Lower leg skin (tissue), 4 donors: ENCODE data around the gene WFDC12. TPM values are rescaled to one million over a fixed set of nuclear protein-coding genes. Genes with fewer than 3 reads are reported as not detected.
"Not testable (repeated sequence)": the region's sequence is repeated elsewhere in the genome, so short reads cannot be mapped to it uniquely, and the experiment has no call there.

Source experiments
- DNase-seq, 2 donors: peaks; one replicate each; pipeline ENCODE4 v3.0.0-alpha.2; 2019; ENCODE audit warnings: low spot score in 2 of 2
- H3K4me3 ChIP-seq: fragments of 200-600 bp; sonication (generic); 2 replicates; pipeline ENCODE4 v1.5.1; 2017; ENCODE audit warnings: mild to moderate bottlenecking, low read depth; ENCODE audit not compliant: poor library complexity, severe bottlenecking
- POLR2A ChIP-seq, 2 donors: fragments of 450-650 bp; IDR thresholded peaks; one replicate each; pipeline ENCODE4 v1.6.1; 2016 to 2017; ENCODE audit warnings: antibody characterized with exemption in 2 of 2, mild to moderate bottlenecking in 1 of 2, moderate library complexity in 1 of 2
- WGBS, 2 donors: methylation state at CpG; one replicate each; pipeline ENCODE4 v1.1.5; 2018; 5-methylcytosine and 5-hydroxymethylcytosine counted together
- intact Hi-C: fragments of 100-400 bp; cut with DNase I; formaldehyde crosslinking; loops from one replicate; pipeline ENCODE4 v1.15.0; 2023; ENCODE audit warnings: low total_unique reads
- total RNA-seq, 4 donors: library from RNA; depleted of rRNA; stranded (reverse); fragments of >200 nt; gene quantifications; one replicate each; pipeline ENCODE4 v1.1.0, GENCODE V29; 2016
- TF ChIP-seq, protein P1 (sequence below), 3 donors: fragments of 450-650 bp; IDR thresholded peaks; one replicate each; pipeline ENCODE4 v1.5.1; 2016; ENCODE audit warnings: antibody characterized with exemption in 3 of 3, mild to moderate bottlenecking in 3 of 3, moderate library complexity in 2 of 3

WFDC12 gene
- total RNA-seq, 4 donors from 2014 or later = 5.0 to 13.5 (median 9.4) TPM

DNA sequence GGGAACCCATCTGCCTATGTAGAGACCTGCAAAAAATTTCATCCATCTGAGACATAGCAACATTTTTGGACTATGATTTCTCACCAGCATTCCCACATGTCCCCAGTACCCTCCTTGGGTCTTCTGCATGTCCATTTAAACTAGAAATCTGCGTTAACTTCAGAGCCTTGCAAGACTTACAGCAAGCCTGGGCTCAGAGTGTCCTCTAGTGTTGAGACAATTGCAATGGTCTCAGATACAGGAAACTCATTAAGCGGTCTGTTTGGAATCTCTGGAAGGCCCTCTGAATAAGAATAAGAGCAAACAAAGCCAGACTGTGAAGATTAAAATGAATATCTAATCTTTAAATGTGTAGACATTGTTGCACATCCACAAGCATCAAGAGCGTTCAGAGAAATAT lies 29.9 kb upstream of the WFDC12 start:
- no peak for TF ChIP-seq POLR2A (IDR thresholded peaks at IDR 0.05)
- TF ChIP-seq, protein P1, sequence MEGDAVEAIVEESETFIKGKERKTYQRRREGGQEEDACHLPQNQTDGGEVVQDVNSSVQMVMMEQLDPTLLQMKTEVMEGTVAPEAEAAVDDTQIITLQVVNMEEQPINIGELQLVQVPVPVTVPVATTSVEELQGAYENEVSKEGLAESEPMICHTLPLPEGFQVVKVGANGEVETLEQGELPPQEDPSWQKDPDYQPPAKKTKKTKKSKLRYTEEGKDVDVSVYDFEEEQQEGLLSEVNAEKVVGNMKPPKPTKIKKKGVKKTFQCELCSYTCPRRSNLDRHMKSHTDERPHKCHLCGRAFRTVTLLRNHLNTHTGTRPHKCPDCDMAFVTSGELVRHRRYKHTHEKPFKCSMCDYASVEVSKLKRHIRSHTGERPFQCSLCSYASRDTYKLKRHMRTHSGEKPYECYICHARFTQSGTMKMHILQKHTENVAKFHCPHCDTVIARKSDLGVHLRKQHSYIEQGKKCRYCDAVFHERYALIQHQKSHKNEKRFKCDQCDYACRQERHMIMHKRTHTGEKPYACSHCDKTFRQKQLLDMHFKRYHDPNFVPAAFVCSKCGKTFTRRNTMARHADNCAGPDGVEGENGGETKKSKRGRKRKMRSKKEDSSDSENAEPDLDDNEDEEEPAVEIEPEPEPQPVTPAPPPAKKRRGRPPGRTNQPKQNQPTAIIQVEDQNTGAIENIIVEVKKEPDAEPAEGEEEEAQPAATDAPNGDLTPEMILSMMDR (IDR thresholded peaks at IDR 0.05) = no peak
- no peak overlapping the region for H3K4me3 ChIP-seq
- intact Hi-C loops = no loop called here
- WGBS, 2 donors = 80 to 88% methylated on average over 3 of the region's 3 CpGs
- DNase-seq = no peak

DNA sequence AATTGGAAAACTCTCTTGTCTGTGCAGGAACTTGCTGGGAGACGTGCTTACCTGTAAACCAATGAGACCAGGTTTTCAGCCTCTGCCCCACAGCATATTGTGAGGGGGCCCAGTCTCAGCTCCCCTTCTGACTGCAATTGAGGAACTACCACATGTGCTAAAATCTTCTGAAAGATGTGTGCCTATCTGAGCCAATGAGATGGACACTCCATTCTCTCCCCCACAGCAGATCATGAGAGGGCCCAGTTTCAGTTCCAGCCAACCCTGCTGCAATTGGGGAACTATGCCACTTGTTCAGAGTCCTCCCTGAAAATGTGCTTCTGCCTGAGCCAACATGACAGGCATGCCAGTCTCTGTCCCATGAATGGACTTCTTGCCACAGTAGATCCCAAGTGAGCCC lies 29.5 kb upstream of the WFDC12 start:
- WGBS, 2 donors = 40 to 75% methylated on average over 1 of the region's 1 CpG
- DNase-seq = no peak
- TF ChIP-seq, protein P1 (IDR thresholded peaks at IDR 0.05) = no peak
- TF ChIP-seq POLR2A (IDR thresholded peaks at IDR 0.05) = no peak
- intact Hi-C loops = no loop called here
- H3K4me3 ChIP-seq = no peak overlapping the region

DNA sequence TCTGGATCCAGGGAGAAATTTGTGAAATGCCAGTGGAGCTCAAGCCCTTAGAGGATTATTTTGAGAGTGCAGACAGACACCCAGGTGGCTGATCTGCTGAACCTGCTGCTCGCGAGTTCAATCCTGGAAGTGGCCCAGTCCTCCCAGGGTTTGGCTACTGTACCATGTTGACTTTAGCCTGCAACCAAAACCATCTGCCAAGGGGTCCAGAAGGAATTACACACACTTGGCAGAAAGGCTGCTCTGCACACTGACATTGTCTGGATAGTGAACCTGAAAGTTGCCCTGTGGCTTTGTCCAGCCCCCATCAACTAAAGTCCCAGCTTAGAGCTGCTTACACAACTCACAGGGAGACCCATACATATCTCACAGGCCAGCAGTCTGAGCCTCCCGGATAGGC lies 28.9 kb upstream of the WFDC12 start:
- H3K4me3 ChIP-seq = no peak overlapping the region
- no peak for DNase-seq
- 47 to 60% methylated on average over 1 to 3 of the region's 3 CpGs for WGBS, 2 donors
- intact Hi-C loops = no loop called here
- TF ChIP-seq POLR2A (IDR thresholded peaks at IDR 0.05) = no peak
- TF ChIP-seq, protein P1 (IDR thresholded peaks at IDR 0.05) = no peak

DNA sequence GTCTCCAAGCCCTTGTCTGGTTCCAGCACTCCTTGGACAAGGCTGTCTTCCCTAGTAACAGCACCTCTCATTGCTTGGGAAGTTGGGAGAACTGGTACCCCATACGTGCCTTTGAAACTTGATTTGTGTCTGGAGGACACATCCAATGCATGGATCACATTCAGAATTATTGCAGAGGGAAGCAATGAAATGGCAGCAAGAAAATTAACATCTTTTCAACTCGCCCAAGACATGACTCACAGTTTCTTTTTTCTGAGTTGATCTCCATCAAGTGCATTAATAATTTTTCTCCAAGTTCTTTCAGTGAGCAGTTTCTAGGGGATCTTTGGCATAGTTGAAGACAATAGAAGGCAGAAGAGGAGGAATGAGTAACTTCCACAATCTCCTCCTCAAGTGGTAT lies 28.1 kb upstream of the WFDC12 start:
- intact Hi-C loops = no loop called here
- no peak for DNase-seq
- no peak overlapping the region for H3K4me3 ChIP-seq
- TF ChIP-seq POLR2A (IDR thresholded peaks at IDR 0.05) = no peak
- TF ChIP-seq, protein P1 (IDR thresholded peaks at IDR 0.05) = no peak
- 64 to 78% methylated on average over 2 of the region's 2 CpGs for WGBS, 2 donors

DNA sequence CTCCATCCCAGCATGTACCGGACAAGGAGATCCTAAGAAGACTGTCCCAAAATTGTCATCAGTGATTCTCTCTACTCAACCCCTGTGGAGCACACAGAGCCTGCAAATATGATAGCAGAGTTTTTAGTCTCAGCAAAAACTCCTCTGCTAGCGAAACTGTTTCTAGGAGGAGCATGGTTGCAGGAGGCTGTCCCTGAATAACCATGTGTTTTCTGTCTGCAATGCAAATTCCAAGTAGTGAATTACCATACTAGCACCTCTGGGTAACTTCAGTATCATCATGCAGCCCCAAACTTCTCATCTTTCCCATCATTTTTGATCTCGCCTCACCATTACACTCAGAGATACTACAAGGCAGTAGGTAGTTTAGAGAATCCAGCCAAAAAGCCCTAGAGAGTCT lies 24.8 kb upstream of the WFDC12 start:
- TF ChIP-seq, protein P1 (IDR thresholded peaks at IDR 0.05) = no peak
- TF ChIP-seq POLR2A (IDR thresholded peaks at IDR 0.05) = no peak
- WGBS, 2 donors = 92 to 95% methylated on average over 3 of the region's 3 CpGs
- DNase-seq = no peak
- no peak overlapping the region for H3K4me3 ChIP-seq
- intact Hi-C loops = no loop called here

- TF ChIP-seq, protein P1 (IDR thresholded peaks at IDR 0.05) = no peak
- TF ChIP-seq POLR2A (IDR thresholded peaks at IDR 0.05) = no peak
- whole genome bisulfite sequencing, 2 donors = 80 to 82% methylated on average over 4 of the region's 4 CpGs
- intact Hi-C loops = no loop called here
- no peak for DNase-seq
- no peak overlapping the region for H3K4me3 ChIP-seq
Observed at GRCh38 chr20:45140836-45141235, 16.6 kb upstream of the WFDC12 start.

DNA sequence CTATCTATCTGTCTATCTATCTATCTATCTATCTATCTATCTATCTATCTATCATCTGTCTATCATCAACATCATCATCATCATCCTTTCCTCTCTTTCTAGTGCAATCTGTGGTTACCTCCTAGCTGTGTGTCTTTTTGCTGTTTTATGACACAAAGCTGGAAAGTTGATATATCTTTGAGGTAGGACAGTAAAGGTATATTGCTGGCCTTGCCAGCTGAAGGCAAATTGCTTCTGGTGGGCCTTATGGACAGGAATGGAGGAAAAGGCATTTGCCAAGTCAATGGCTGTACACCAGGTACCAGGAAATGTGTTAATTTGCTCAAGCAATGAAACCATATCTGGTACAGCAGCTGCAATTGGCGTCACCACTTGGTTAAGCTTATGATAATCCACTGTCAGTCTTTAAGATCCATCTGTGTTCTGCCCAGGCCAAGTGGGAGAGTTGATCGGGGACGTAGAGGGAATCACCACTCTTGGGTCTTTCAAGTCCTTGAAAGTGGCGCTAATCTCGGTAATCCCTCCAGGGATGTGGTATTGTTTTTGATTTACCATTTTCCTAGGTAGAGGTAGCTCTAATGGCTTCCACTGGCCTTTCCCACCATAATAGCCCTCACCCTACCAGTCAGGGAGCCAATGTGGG lies 15.6 kb upstream of the WFDC12 start:
- H3K4me3 ChIP-seq, intact Hi-C loops, DNase-seq: not testable (repeated sequence)
- 93 to 94% methylated on average over 5 of the region's 5 CpGs for WGBS, 2 donors
